Fibroblast of mammary gland (primary cell): ENCODE measurements around the gene DYSF.

Experiments used
- DNase-seq: peaks from one replicate; pipeline ENCODE4 v3.0.0-alpha.2; 2010; ENCODE audit warnings: low read depth
- H3K4me3 ChIP-seq: 2 replicates; pipeline ENCODE4 v1.5.1; 2011; ENCODE audit warnings: low read depth, mild to moderate bottlenecking, low read length, moderate library complexity; ENCODE audit not compliant: control insufficient read depth
- CTCF ChIP-seq: conservative IDR thresholded peaks from 2 replicates; pipeline ENCODE4 v1.5.1; 2011; ENCODE audit warnings: low read depth, low read length, inconsistent platforms; ENCODE audit not compliant: control insufficient read depth, insufficient read depth

The DYSF gene

GRCh38 chr2:71684226-71685072, 231.1 kb downstream of the DYSF start:
- no peak for DNase-seq
- H3K4me3 ChIP-seq, result no peak overlapping the region
- no peak for TF ChIP-seq CTCF

- no peak for TF ChIP-seq CTCF
- H3K4me3 ChIP-seq, result no peak overlapping the region
- no peak for DNase-seq
These were observed 231.9 kb downstream of the DYSF start for GRCh38 chr2:71685073-71685848.

GRCh38 chr2:71685941-71686611, 232.7 kb downstream of the DYSF start:
- no peak overlapping the region for H3K4me3 ChIP-seq
- no peak for DNase-seq
- no peak for TF ChIP-seq CTCF

GRCh38 chr2:71686781-71687180, 233.4 kb downstream of the DYSF start:
- H3K4me3 ChIP-seq, result no peak overlapping the region
- no peak for TF ChIP-seq CTCF
- DNase-seq, result no peak

- DNase-seq, result no peak
- no peak for TF ChIP-seq CTCF
- no peak overlapping the region for H3K4me3 ChIP-seq
These were observed 234.1 kb downstream of the DYSF start for GRCh38 chr2:71687412-71687811.

- DNase-seq, result no peak
- no peak for TF ChIP-seq CTCF
- no peak overlapping the region for H3K4me3 ChIP-seq
These were observed 235.2 kb downstream of the DYSF start for GRCh38 chr2:71688530-71688929.
